ENCODE data around the gene ABCD1. TPM values are rescaled to one million over a fixed set of nuclear protein-coding genes. Genes with fewer than 3 reads are reported as not detected.
"Not testable (repeated sequence)": the region's sequence is repeated elsewhere in the genome, so short reads cannot be mapped to it uniquely, and the experiment has no call there.

Gene ABCD1
- total RNA-seq, 1 experiment from 2014 or later: 31.6 TPM

DNA sequence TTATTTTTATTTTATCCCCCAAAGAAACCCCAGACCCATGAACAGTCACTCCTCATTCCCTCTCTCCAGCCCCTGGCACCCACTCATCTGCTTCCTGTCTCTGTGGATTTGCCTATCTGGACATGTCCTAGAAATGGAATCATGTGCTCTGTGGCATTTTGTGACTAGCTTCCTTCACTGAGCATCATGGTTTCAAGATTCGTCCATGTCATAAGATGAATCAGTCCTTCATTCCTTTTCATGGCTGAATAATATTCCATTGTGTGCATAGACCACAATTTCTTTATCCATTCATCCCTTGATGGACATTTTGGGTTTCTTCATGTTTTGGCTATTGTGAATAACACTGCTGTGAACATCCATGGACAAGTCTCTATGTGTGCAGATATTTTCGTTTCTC, 10.2 kb downstream of the ABCD1 start:
- DNase-seq (ENCODE audit: low spot score): no peak

DNA sequence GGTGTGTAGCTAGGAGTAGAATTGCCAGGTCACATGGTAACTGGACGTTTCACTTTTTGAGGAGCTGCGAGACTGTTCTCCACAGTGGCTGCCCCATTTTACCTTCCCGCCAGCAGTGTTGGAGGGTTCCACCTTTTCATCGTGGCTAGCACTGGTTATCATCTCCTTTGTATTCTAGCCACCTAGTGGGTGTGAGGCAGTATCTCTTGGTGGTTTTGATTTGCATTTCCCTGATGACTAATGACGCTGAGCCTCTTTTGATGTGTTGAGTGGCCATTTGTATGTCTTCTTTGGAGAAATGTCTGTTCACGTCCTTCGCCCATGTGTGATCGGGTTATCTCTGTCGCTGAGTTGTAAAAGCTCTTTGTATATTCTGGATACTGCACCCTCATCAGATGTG, 10.6 kb downstream of the ABCD1 start:
- DNase-seq (ENCODE audit: low spot score): peak; percentile 25

DNA sequence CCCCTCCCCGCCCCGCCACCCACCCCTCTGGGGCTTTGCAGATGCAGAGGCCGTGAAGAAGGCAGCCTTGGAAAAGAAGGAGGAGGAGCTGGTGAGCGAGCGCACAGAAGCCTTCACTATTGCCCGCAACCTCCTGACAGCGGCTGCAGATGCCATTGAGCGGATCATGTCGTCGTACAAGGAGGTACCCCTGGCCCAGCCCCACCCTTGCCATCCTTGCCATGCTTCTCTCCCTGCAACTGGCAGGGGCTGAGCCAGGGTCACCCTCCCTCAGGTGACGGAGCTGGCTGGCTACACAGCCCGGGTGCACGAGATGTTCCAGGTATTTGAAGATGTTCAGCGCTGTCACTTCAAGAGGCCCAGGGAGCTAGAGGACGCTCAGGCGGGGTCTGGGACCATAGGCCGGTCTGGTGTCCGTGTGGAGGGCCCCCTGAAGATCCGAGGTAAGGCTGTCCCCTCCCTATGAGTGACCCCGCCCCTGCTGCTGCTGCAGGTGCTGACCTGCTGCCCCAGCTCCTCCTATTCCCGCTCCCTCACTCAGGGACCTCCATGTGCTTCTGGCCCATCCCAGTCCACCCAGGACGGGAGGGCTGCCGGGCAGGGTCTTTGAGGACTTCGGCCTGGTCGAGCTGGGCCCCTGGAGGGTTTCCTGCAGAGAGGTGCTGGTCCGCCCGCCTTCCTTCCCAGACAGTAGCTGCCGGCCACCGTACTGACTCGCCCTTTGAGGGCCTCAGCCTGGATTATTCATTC, 11.6 kb downstream of the ABCD1 start:
- no peak for DNase-seq (ENCODE audit: low spot score)

DNA sequence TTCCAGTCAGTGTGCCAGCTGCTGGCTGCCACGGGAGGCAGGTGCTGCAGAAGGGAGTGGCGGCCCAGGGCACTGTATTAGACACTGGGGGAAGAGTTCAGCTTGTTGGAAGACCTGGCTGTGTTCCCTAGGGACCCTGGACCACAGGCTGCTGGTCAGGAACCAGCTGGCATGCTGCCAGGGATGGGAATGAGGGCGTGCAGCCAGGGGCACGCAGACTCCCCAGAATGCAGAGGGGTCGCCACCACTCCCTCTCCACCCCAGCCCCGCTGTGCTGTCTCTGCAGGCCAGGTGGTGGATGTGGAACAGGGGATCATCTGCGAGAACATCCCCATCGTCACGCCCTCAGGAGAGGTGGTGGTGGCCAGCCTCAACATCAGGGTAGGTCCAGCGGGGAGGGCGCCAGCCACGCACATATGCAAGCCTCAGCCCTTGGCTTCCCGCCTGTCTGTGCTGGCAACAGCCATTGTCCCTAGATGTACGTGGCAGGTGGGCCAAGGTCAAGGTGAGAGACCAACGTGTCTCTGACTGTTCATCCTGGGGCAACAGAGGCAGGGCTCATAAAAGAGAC, 12.3 kb downstream of the ABCD1 start:
- no peak for DNase-seq (ENCODE audit: low spot score)

DNA sequence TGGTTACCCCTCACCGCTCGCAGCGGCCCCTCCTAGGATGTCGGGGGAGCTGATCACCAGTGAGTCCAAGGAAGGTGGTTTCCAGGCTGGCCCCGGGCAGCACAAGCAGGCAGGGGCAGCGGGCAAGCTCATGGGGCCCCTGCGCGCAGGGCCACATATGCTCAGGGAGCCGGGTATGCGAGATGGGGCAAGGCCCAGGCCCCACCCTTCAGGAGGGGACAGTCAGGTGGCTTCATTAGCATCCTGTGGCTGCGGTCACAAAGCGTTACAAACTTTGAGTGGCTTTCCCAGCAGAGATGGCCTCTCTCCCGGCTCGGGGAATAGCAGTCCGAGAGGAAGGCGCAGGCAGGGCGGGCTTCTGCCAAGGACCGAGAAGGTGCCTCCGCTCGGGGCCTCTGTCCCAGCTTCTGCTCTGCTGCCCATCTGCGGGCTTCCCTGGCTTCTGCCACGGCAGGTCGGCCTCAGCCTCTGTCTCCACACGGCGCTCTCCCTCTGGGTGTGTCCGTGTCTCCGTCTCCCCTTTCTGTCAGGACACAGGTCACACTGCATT, 13.5 kb downstream of the ABCD1 start:
- no peak for DNase-seq (ENCODE audit: low spot score)

DNA sequence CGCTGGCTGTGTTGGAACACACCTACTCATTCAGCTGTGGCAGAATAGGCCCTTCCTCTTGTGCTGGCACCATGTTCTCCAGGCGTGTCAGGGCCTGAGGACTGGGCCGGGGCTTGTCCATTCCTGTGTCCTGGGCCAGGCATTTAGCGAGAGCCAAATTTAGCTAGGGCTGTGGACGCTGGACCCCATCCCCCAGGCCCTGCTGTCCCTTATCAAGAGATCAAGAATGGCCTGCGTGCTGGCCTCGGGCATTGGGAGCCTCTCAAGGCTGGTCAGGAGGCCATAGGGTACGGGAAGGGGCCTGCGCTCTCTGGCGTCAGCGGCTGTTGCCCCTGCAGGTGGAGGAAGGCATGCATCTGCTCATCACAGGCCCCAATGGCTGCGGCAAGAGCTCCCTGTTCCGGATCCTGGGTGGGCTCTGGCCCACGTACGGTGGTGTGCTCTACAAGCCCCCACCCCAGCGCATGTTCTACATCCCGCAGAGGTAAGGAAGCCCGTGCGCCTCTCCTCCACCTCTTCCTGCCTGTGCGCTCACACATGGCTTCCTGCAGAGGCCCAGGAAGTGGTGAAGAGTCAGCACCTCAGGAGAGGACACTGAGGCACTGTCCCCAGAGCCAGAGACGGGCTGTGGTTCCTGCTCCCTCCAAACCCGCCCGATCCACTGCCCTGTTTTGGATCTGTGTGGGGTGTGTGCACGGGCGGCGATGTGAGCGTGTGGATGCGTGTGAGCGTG, 15.3 kb downstream of the ABCD1 start:
- no peak for DNase-seq (ENCODE audit: low spot score)

GRCh38 chrX:153740631-153741222, 16.1 kb downstream of the ABCD1 start:
- no peak for DNase-seq (ENCODE audit: low spot score)

DNA sequence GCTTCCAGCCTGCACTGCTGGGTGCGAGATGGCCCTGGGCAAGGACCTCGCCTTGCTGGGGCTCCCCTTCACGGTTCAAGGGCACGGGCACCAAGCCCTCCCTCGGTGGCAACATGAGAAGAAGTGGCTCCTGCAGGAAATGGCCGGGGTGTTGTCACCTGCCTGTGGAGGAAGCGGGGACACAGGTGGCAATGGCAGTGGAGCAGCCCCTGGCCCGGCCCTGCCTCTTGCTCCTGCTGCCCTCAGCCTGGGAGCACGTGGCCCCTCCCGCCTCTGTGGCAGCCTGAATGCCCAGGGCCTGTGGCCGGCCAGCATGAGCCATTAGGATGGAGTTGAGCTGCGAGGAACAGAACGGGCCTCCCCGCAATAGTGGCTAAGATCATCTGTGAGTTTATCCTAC, 16.8 kb downstream of the ABCD1 start:
- no peak for DNase-seq (ENCODE audit: low spot score)

GRCh38 chrX:153742111-153742510, 17.5 kb downstream of the ABCD1 start:
- not testable (repeated sequence) for DNase-seq (ENCODE audit: low spot score)

DNA sequence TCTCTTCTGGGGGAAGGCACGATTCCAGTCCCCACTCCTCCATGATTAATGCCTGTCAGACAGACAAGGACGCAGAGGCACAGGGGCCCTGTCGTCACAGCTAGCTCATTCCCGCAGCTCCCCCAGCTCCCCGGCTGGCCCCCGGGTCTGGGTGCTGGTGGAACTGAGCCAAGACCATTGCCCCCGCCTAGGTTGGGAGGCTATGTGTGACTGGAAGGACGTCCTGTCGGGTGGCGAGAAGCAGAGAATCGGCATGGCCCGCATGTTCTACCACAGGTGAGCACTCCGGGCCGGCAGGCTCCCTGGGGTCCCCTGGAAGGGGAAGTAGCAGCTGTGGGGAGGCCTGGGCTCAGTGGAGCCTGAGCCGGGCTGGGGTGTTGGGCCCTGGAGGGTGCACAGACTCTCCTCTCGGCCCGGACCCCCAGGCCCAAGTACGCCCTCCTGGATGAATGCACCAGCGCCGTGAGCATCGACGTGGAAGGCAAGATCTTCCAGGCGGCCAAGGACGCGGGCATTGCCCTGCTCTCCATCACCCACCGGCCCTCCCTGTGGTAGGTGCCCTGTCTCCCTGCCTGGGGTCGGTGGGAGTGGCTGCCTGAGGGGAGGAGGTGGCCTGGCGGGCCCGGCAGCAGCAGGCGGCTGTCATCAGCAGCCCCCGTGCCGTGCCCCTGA, 18.3 kb downstream of the ABCD1 start:
- not testable (repeated sequence) for DNase-seq (ENCODE audit: low spot score)

DNA sequence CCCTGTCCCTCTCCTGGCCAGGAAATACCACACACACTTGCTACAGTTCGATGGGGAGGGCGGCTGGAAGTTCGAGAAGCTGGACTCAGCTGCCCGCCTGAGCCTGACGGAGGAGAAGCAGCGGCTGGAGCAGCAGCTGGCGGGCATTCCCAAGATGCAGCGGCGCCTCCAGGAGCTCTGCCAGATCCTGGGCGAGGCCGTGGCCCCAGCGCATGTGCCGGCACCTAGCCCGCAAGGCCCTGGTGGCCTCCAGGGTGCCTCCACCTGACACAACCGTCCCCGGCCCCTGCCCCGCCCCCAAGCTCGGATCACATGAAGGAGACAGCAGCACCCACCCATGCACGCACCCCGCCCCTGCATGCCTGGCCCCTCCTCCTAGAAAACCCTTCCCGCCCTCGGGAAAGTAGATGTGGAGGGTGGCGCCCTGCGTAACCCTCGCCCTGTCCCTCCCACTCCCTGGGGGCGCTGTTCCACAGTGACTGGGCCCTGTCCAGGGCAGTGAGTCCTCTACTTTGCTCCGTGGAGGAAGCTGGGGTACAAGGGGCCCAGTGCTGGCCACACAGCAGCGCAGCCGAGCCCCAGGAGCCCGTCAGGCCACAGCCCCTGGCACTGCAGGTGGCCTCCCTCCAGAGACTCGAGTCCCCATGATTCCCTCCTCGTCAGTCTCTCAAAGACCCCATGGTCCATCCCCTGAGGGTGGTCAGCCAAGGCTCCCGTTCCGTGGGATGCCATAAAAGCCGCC, 19.0 kb downstream of the ABCD1 start:
- DNase-seq (ENCODE audit: low spot score): peak; percentile 86

GRCh38 chrX:153744210-153745066, 19.8 kb downstream of the ABCD1 start:
- peak; percentile 30 for DNase-seq (ENCODE audit: low spot score)

GRCh38 chrX:153745067-153745433, 20.4 kb downstream of the ABCD1 start:
- DNase-seq (ENCODE audit: low spot score): not testable (repeated sequence)

GRCh38 chrX:153746359-153746758, 21.7 kb downstream of the ABCD1 start:
- no peak for DNase-seq (ENCODE audit: low spot score)

DNA sequence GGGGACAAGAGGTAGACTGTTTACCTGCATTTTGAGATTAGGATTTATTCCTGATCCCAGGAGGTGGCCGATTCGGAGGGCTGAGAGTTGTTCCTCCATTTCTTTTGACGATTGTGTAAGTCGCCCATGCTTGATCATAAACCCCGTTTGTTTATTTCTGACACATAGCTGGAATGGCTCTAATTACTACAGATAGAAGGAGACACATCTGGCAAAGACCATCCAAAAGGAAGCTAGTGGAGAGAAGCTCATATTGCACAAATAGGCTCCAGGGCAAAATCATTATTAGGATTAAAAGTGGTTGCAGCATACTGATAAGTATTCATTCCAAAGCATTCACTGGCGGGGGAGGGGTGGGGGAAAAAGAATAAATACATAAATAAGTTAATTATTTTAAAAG, 22.3 kb downstream of the ABCD1 start:
- not testable (repeated sequence) for DNase-seq (ENCODE audit: low spot score)

- not testable (repeated sequence) for DNase-seq (ENCODE audit: low spot score)
These were observed 24.4 kb downstream of the ABCD1 start for GRCh38 chrX:153749017-153749416.

DNA sequence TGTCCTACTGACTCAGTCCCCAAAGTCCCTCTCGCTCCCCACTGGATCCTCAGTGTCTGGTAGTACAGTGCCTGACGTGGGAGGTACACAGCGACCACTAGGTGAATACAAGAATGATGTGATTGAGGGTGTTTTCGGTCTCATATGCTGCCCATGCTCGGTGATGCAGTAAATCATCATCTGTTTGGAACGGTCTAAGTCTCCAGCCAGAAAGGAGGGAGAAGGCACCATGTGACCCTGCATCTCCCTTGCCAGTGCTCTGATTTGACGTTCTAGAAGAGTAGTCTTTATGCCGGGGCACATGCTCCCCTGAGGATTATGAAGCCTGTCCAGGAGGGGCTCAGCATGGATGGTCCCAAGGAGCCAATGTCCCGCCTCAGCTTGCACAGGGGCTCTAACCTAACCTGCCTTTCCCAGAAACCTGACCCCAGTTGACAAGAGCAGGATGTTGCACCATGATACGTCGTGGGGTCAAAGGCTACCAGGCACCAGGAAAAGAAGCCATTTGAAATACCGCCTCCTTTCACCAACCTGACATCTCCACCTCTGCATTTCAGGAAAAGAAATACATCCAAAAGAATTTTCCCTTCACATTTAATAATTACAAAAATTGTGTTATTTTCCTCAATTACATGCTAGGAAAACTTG, 25.6 kb downstream of the ABCD1 start:
- DNase-seq (ENCODE audit: low spot score): no peak

GRCh38 chrX:153755136-153755535, 30.5 kb downstream of the ABCD1 start:
- DNase-seq (ENCODE audit: low spot score): peak; percentile 14

DNA sequence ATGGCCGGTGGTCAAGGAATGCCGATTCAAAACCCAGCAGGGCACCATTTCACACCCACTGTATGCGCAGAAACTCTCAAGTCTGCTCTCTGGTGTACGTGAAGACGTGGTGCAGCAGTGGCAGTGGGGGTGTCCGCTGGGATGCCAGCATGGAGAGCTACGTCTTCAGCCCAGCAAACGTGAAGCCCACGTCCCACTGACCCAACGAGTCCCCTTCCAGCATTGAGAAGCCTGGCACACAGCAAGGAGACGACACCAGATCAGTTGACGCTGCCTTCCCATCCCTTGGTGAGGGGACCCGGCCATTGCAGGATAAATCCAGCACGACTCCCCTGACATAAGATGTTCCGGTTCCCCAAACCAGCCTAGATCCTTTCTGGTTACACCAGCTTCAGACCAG, 37.2 kb downstream of the ABCD1 start:
- no peak for DNase-seq (ENCODE audit: low spot score)

All from HT-29 (cell line).